ENCODE data around the gene DNAH8.

Gene DNAH8

GRCh38 chr6:38799529-38800184, 84.5 kb downstream of the DNAH8 start:
- DNase-seq = no peak

- no peak for DNase-seq
These were observed 86.2 kb downstream of the DNAH8 start for GRCh38 chr6:38801305-38801704.

GRCh38 chr6:38802497-38802896, 87.4 kb downstream of the DNAH8 start:
- no peak for DNase-seq

GRCh38 chr6:38803129-38803528, 88.0 kb downstream of the DNAH8 start:
- DNase-seq = no peak

- DNase-seq = no peak
These were observed 89.2 kb downstream of the DNAH8 start for GRCh38 chr6:38804358-38804757.

GRCh38 chr6:38805127-38805655, 90.1 kb downstream of the DNAH8 start:
- DNase-seq = no peak

GRCh38 chr6:38805692-38806091, 90.6 kb downstream of the DNAH8 start:
- DNase-seq = no peak

- no peak for DNase-seq
These were observed 91.2 kb downstream of the DNAH8 start for GRCh38 chr6:38806271-38806670.

GRCh38 chr6:38806833-38807232, 91.7 kb downstream of the DNAH8 start:
- DNase-seq = no peak

- no peak for DNase-seq
These were observed 92.9 kb downstream of the DNAH8 start for GRCh38 chr6:38808039-38808438.

- DNase-seq = no peak
These were observed 98.1 kb downstream of the DNAH8 start for GRCh38 chr6:38813041-38813823.

GRCh38 chr6:38814761-38815160, 99.7 kb downstream of the DNAH8 start:
- no peak for DNase-seq

- DNase-seq = no peak
These were observed 100.1 kb downstream of the DNAH8 start for GRCh38 chr6:38815250-38815649.

- DNase-seq = no peak
These were observed 103.6 kb downstream of the DNAH8 start for GRCh38 chr6:38818691-38819090.

- DNase-seq = no peak
These were observed 107.9 kb downstream of the DNAH8 start for GRCh38 chr6:38822963-38823362.

GRCh38 chr6:38824243-38824894, 109.3 kb downstream of the DNAH8 start:
- no peak for DNase-seq

GRCh38 chr6:38827024-38827423, 111.9 kb downstream of the DNAH8 start:
- no peak for DNase-seq

GRCh38 chr6:38831865-38832264, 116.8 kb downstream of the DNAH8 start:
- DNase-seq = no peak

- no peak for DNase-seq
These were observed 118.2 kb downstream of the DNAH8 start for GRCh38 chr6:38833320-38833719.

GRCh38 chr6:38836585-38836984, 121.5 kb downstream of the DNAH8 start:
- DNase-seq = no peak

- no peak for DNase-seq
These were observed 122.0 kb downstream of the DNAH8 start for GRCh38 chr6:38837101-38837500.

GRCh38 chr6:38843798-38844197, 128.7 kb downstream of the DNAH8 start:
- DNase-seq = no peak

- no peak for DNase-seq
These were observed 130.8 kb downstream of the DNAH8 start for GRCh38 chr6:38845931-38846330.

GRCh38 chr6:38846361-38846760, 131.2 kb downstream of the DNAH8 start:
- no peak for DNase-seq

All from CD4-positive, alpha-beta T cell treated with Interferon alpha-2 for 1 hour (primary cell).